MCF 10A (cell line): ENCODE data around the gene MNAT1. TPM values are rescaled to one million over a fixed set of nuclear protein-coding genes. Genes with fewer than 3 reads are reported as not detected.

Source experiments
- BruUV-seq: library from RNA; stranded (reverse); fragments of 400-500 nt; replicated peaks from 2 replicates; lab custom pipeline; 2021; lab: Mats Ljungman, UMichigan
- CTCF ChIA-PET: fragments of 300-600 bp; sonication (Branson Sonifier 250); formaldehyde crosslinking; extraction: SDS; loops from one replicate; lab custom pipeline; 2021; ENCODE audit warnings: antibody characterized with exemption, inconsistent platforms; lab: Yijun Ruan, JAX
- POLR2A ChIA-PET: fragments of 300-600, 350-650 bp; sonication (Branson Sonifier 250); formaldehyde crosslinking; extraction: SDS; loops from one replicate; lab custom pipeline; 2020; ENCODE audit warnings: antibody characterized with exemption, inconsistent platforms; lab: Yijun Ruan, JAX
- DNase-seq: peaks from one replicate; pipeline ENCODE4 v3.0.0-alpha.2; 2018; ENCODE audit not compliant: unreplicated experiment
- H3K27ac Mint-ChIP-seq: one replicate; pipeline ENCODE4 v1.8.0; 2022; ENCODE audit warnings: mild to moderate bottlenecking, low read depth, mixed read lengths; ENCODE audit not compliant: unreplicated experiment
- H3K27me3 Mint-ChIP-seq: one replicate; pipeline ENCODE4 v1.8.0; 2022; ENCODE audit warnings: mixed read lengths; ENCODE audit not compliant: insufficient read depth, unreplicated experiment
- H3K36me3 Mint-ChIP-seq: one replicate; pipeline ENCODE4 v1.8.0; 2022; ENCODE audit warnings: mild to moderate bottlenecking, moderate library complexity, mixed read lengths; ENCODE audit not compliant: insufficient read depth, unreplicated experiment
- H3K4me1 Mint-ChIP-seq: one replicate; pipeline ENCODE4 v1.8.0; 2022; ENCODE audit warnings: mixed read lengths; ENCODE audit not compliant: insufficient read depth, unreplicated experiment
- H3K4me3 Mint-ChIP-seq: one replicate; pipeline ENCODE4 v1.8.0; 2022; ENCODE audit warnings: mild to moderate bottlenecking, moderate library complexity, mixed read lengths; ENCODE audit not compliant: unreplicated experiment
- H3K9me3 Mint-ChIP-seq: one replicate; pipeline ENCODE4 v1.8.0; 2022; ENCODE audit warnings: mixed read lengths; ENCODE audit not compliant: unreplicated experiment
- intact Hi-C: fragments of 100-400 bp; cut with micrococcal nuclease; formaldehyde crosslinking; loops from 2 replicates; pipeline ENCODE4 v1.14.1; 2022
- total RNA-seq: library from RNA; stranded (reverse); gene quantifications from 2 replicates; pipeline ENCODE4 v1.2.3, GENCODE V29; 2022
- TF ChIP-seq, protein P1 (sequence below): fragments of 200-600 bp; IDR thresholded peaks from one replicate; pipeline ENCODE4 v1.8.0; 2022; ENCODE audit warnings: antibody characterized with exemption, mild to moderate bottlenecking; ENCODE audit not compliant: unreplicated experiment

MNAT1 gene
- total RNA-seq, 1 experiment from 2014 or later, result 57.5 TPM

DNA sequence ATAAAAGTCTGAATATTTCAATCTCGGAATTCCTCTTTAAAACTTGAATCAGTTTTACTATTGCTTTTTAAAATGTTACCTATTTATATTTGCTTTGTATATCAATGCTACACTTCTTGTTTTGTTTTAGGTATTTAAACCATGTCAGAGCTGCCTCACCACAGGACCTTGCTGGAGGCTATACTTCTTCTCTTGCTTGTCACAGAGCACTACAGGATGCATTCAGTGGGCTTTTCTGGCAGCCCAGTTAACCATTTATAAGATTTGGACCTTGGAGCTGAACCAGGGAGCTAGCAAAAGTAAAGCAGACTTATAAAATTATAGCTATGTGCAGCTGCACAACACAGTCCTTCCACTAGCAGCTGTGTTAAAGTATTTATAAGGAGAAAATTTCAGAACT lies 233.5 kb downstream of the MNAT1 start:
- TF ChIP-seq, protein P1, sequence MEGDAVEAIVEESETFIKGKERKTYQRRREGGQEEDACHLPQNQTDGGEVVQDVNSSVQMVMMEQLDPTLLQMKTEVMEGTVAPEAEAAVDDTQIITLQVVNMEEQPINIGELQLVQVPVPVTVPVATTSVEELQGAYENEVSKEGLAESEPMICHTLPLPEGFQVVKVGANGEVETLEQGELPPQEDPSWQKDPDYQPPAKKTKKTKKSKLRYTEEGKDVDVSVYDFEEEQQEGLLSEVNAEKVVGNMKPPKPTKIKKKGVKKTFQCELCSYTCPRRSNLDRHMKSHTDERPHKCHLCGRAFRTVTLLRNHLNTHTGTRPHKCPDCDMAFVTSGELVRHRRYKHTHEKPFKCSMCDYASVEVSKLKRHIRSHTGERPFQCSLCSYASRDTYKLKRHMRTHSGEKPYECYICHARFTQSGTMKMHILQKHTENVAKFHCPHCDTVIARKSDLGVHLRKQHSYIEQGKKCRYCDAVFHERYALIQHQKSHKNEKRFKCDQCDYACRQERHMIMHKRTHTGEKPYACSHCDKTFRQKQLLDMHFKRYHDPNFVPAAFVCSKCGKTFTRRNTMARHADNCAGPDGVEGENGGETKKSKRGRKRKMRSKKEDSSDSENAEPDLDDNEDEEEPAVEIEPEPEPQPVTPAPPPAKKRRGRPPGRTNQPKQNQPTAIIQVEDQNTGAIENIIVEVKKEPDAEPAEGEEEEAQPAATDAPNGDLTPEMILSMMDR, result no peak
- no TSS peak for BruUV-seq
- ChIA-PET POLR2A (interaction anchor here (0.8 to 2.3 kb wide), 3 partner anchors 9 to 21 kb away, joined by 3 to 19 read pairs (median 3); partner anchors contain the start of genes SLC38A6 and TRMT5), CTCF (interaction anchor here (0.7 kb wide), 1 partner anchor 12 kb away, joined by 3 read pairs; no protein-coding TSS in a partner anchor)
- H3K36me3 Mint-ChIP-seq, result peaks cover 13% of the 10 kb centered on the region
- no peak overlapping the region for H3K27ac Mint-ChIP-seq
- no peaks in the 10 kb centered on the region for H3K9me3 Mint-ChIP-seq
- intact Hi-C loops, result no loop called here
- no peak overlapping the region for H3K4me3 Mint-ChIP-seq
- H3K4me1 Mint-ChIP-seq, result no peaks in the 10 kb centered on the region
- H3K27me3 Mint-ChIP-seq, result no peaks in the 10 kb centered on the region
- no peak for DNase-seq

DNA sequence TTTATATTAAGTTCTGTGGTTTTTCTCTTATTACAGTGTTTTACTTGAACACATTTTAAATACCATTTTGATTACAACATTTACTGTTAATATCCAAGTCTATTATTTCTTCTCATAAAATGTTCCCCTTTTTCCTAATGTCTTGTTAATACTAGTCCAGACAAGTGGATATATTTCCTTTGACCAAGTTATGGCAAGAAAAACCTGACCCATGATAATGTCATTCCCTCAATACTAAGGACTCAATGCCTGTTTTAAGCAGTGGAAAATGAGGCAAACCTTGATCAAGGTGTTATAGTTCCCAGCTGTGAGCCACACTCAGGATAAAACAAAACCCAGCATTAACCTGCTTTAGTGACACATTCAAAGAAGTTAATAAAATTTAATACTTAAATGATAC lies 234.1 kb downstream of the MNAT1 start:
- intact Hi-C loops, result no loop called here
- BruUV-seq, result no TSS peak
- no peaks in the 10 kb centered on the region for H3K4me1 Mint-ChIP-seq
- CTCF ChIA-PET, result interaction anchor here (0.7 kb wide), 3 partner anchors 9 to 30 kb away, joined by 3 read pairs; no protein-coding TSS in a partner anchor
- H3K27me3 Mint-ChIP-seq, result no peaks in the 10 kb centered on the region
- no peak overlapping the region for H3K27ac Mint-ChIP-seq
- TF ChIP-seq, protein P1, result no peak
- DNase-seq, result no peak
- no peaks in the 10 kb centered on the region for H3K9me3 Mint-ChIP-seq
- POLR2A ChIA-PET, result interaction anchor here (0.6 to 2.3 kb wide), 5 partner anchors 9 to 245 kb away, joined by 3 to 19 read pairs (median 3); partner anchors contain the start of genes SLC38A6 and TRMT5
- H3K4me3 Mint-ChIP-seq, result no peak overlapping the region
- H3K36me3 Mint-ChIP-seq, result peaks cover 14% of the 10 kb centered on the region

DNA sequence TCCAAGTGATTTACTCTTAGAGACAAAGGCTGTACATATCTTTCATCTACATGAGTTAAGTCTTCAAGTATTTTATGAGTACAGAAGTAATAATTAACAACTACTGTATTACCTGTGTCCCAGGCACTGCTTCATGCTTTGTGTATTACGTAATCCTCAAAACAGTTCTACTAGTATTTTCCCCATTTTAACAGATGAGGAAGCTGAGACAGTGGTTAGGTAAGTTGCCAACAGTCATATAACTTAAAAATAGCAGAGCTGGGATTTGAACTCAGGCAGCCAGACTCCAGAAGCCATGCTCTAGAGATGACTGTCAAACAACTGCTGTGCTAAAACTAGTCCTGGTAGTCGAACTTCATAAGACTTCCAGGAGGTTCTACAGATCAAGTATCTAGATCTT lies 235.6 kb downstream of the MNAT1 start:
- Mint-ChIP-seq H3K27ac (no peak overlapping the region), H3K4me1 (no peaks in the 10 kb centered on the region), H3K36me3 (peaks cover 24% of the 10 kb centered on the region), H3K4me3 (no peak overlapping the region), H3K27me3 (no peaks in the 10 kb centered on the region), H3K9me3 (no peaks in the 10 kb centered on the region)
- DNase-seq, result no peak
- intact Hi-C loops, result no loop called here
- ChIA-PET POLR2A (interaction anchor here (0.7 to 1.1 kb wide), 2 partner anchors 10 to 216 kb away, joined by 3 to 6 read pairs; partner anchors contain the start of genes SLC38A6 and TRMT5), CTCF (no interaction called here)
- TF ChIP-seq, protein P1, result no peak
- no TSS peak for BruUV-seq

DNA sequence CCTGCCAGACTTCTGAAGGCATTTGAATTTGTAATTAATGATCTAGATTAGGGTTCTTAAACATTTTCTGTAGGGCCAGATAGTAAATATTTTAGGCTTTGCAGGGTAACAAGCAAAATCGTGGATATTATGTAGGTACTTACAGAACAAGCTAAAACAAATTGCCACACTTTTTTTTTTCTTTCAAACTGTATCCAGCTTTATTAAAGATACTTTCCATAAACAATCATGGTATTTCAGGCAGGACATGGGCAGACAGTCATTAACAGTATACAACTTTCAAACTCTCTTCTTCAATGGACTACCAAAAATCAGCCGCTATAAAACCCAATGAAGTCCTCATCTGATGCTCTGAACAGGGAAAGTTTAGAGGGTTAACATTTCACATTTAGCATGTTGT lies 236.7 kb downstream of the MNAT1 start:
- Mint-ChIP-seq H3K27me3 (no peaks in the 10 kb centered on the region), H3K36me3 (peaks cover 34% of the 10 kb centered on the region), H3K4me1 (no peaks in the 10 kb centered on the region), H3K9me3 (no peaks in the 10 kb centered on the region), H3K4me3 (no peak overlapping the region), H3K27ac (no peak overlapping the region)
- intact Hi-C loops, result no loop called here
- ChIA-PET POLR2A (interaction anchor here (0.9 to 1.1 kb wide), 2 partner anchors 9 to 10 kb away, joined by 4 to 6 read pairs; partner anchors contain the start of genes SLC38A6 and TRMT5), CTCF (interaction anchor here (0.6 to 1.2 kb wide), 3 partner anchors 10 to 77 kb away, joined by 3 to 4 read pairs (median 3); partner anchors contain the start of genes SLC38A6 and TRMT5)
- DNase-seq, result no peak
- BruUV-seq, result no TSS peak
- TF ChIP-seq, protein P1, result no peak
